Femur (tissue), 1 donor: ENCODE data around the gene OR2W1.

Experiments used
- DNase-seq: peaks from one replicate; pipeline ENCODE4 v3.0.0-alpha.2; 2017

Gene OR2W1

DNA sequence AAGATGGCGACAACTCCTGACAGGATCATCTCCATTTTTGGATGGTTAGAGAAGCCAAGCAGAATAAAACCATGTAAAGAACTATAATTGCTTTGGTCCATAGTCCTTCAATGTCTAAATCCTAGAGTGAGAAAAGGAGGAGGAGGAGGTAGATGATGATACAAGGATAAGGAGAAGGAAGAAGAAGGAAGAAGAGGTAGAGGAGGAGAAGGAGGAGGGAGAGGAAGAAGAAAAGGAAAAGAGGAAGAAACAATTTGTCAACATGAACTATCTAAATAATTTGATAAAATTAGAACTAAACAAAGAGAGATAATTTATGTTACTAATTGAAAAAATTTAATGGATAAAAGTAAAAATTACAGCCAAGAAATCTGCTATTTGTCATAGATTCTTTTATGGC lies at the start of gene OR2W1:
Gene OR2W1, minus strand, starts transcription at position 101 of the 400 bp plus-strand sequence. Its CDS starts 0 bp downstream, at position 101.
- DNase-seq, result no peak

GRCh38 chr6:29092957-29093356 lies 48.0 kb upstream of the OR2W1 start:
- no peak for DNase-seq

GRCh38 chr6:29087213-29087612 lies 42.2 kb upstream of the OR2W1 start, which contains the start of gene OR2B3:
Gene OR2B3 (minus strand): TSS chr6:29087313. CDS start chr6:29087248, 65 bp downstream.
- no peak for DNase-seq

- no peak for DNase-seq
Observed at GRCh38 chr6:29082457-29082856, 37.5 kb upstream of the OR2W1 start.

DNA sequence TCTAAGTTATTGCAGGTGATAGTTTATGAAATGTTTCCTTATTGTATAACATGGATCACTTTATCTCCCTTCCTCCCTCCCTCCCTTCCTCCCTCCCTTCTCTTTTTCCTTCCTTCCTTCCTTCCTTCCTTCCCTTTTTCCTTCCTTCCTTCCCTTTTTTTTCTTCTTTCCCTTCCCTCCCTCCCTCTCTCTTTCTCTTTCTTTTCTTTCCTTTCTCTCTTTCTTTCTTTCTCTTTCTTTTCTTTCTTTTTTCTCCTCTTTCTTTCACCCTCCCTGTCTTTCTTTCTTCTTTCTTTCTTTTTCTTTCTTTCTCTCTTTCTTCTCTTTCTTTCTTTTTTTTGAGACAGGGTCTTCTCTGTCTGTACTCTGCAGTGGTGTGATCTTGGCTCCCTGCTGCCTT lies 36.3 kb upstream of the OR2W1 start:
- DNase-seq, result no peak

GRCh38 chr6:29079203-29079602 lies 34.2 kb upstream of the OR2W1 start:
- no peak for DNase-seq

DNA sequence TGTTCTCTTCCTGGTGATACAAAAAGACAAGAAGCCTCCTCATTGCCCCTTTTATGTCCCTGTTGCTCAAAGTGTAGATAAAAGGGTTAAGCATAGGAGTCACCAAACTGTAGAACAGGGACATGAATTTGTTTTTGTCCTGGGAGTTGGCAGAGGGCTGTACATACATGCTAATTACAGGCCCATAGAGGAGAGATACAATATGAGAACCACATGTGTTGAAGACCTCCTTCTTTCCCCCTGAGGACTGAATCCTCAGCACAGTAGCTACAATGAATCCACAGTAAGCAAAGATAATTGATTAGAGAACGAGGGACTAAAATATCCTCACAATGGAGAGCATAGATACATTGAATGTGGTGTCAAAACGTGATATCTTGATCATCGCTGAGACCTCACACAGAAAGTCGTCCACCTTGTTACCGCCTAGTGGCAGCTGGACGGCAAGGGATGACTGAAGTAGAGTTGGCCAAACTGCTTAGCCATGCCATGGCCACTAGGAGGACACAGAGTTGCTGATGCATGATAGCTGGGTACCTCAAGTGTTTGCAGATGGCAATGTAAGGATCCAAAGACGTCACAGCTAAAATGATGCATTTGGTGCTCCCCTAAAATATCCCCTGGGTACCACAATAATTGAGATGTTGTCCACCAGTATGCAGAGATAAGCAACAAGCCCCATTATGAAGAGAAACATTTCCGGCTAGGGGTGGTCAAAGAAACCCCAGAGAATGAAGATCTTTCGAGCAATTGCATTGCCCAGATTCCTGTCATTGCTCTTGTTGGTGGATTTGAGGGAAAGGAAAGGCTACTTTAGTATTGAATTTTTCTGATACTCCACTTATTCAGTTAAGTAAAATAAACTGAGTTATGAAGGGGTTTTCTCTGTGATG lies 27.1 kb upstream of the OR2W1 start:
- no peak for DNase-seq

GRCh38 chr6:29051680-29052079 lies 6.7 kb upstream of the OR2W1 start:
- no peak for DNase-seq

DNA sequence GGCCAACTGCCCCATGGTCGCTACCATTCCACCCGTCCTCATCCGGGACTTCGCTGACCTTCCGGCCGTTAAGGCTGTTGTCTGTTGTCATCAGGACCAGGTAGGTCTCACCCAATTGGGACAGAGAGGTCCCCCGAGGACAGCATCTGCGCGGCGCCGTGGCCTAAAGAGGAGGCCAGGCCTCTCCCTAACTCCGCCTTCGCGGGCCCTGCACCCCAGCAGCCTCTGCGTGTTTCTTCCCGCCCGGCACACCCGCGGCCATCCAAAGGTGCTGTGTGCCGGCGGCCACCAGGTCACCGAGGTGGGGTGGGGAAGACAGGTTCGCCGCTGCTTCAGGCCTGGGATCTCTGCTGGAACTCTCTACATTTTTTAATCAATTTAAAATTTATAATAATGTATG lies 9.0 kb downstream of the OR2W1 start:
- no peak for DNase-seq

GRCh38 chr6:29028821-29029220 lies 16.2 kb downstream of the OR2W1 start:
- DNase-seq, result no peak

GRCh38 chr6:29025927-29026585 lies 18.9 kb downstream of the OR2W1 start:
- no peak for DNase-seq

GRCh38 chr6:29021434-29021833 lies 23.5 kb downstream of the OR2W1 start:
- no peak for DNase-seq

- no peak for DNase-seq
Observed at GRCh38 chr6:29019629-29020028, 25.3 kb downstream of the OR2W1 start.

DNA sequence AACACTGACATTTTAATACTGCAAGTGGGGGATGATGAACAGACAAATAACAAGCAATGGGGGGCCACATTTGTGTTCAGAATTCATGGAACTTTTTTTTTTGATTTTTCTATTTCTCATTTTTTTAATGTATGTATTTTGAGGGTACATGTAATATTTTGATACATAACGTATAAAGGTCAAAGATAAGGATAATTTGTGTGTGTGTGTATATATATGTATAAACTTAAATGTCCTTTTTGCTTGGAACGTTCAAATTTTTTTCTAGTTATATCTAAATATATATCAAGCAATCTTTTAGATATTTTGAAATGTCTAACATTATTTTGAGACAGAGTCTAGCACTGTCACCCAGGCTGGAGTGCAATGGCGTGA lies 27.6 kb downstream of the OR2W1 start:
- no peak for DNase-seq

- peak; percentile 83 for DNase-seq
Observed at GRCh38 chr6:29016559-29017427, 28.2 kb downstream of the OR2W1 start.

GRCh38 chr6:29014729-29015608 lies 30.0 kb downstream of the OR2W1 start:
- DNase-seq, result no peak

- peak; percentile 83 for DNase-seq
Observed at GRCh38 chr6:29011276-29011734, 33.7 kb downstream of the OR2W1 start.

DNA sequence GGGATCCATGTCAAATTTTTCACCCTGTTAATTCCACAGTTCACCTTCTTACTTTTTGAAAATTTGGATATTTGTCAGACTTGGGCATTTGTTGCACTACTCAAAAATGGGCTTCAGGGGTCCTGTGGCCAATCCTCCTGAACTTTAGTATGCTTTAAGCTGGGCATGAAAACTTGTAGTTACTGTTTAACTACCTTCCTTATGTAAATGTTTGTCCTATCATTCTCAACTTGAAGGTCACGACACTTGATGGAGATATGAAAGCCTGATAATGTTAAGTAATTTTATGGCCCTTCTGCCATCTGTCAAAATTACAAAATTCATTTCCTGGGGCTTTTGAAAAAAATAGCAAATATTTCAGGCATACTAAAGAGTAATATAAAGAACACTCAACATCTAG lies 35.6 kb downstream of the OR2W1 start:
- DNase-seq, result no peak

- DNase-seq, result no peak
Observed at GRCh38 chr6:29008089-29008488, 36.9 kb downstream of the OR2W1 start.

GRCh38 chr6:29005183-29005885 lies 39.6 kb downstream of the OR2W1 start, which contains the start of gene ZNF311:
Gene ZNF311 (minus strand): TSS chr6:29005315. CDS start chr6:29003954, 1,361 bp downstream.
- DNase-seq, result peak; percentile 75

GRCh38 chr6:28996844-28997510 lies 48.0 kb downstream of the OR2W1 start:
- no peak for DNase-seq
